ENCODE measurements around the gene TEX19.

The TEX19 gene

GRCh38 chr17:82324566-82325285 is 34.3 kb upstream of the TEX19 start:
- no peak for ATAC-seq
- no peak for TF ChIP-seq ESRRG (CRISPR knock-in tag; IDR thresholded peaks at IDR 0.05)
- TF ChIP-seq TSHZ2 (CRISPR knock-in tag; IDR thresholded peaks at IDR 0.05) = no peak
- TF ChIP-seq POU6F1 (CRISPR knock-in tag; IDR thresholded peaks at IDR 0.05; ENCODE audit: borderline replicate concordance, low read depth) = no peak
- no peak for TF ChIP-seq BACH2 (CRISPR knock-in tag; IDR thresholded peaks at IDR 0.05; ENCODE audit: borderline replicate concordance)
- no peak for TF ChIP-seq ZFP30 (CRISPR knock-in tag; IDR thresholded peaks at IDR 0.05)
- no peak for TF ChIP-seq SNAI2 (CRISPR knock-in tag; IDR thresholded peaks at IDR 0.05)
- TF ChIP-seq CSRNP3 (CRISPR knock-in tag; IDR thresholded peaks at IDR 0.05) = no peak
- no peak for TF ChIP-seq PATZ1 (CRISPR knock-in tag; IDR thresholded peaks at IDR 0.05; ENCODE audit: borderline replicate concordance)
- TF ChIP-seq OSR1 (CRISPR knock-in tag; IDR thresholded peaks at IDR 0.05) = no peak
- no peak for TF ChIP-seq ZC3H10 (CRISPR knock-in tag; IDR thresholded peaks at IDR 0.05)
- no peak for TF ChIP-seq TCF4 (CRISPR knock-in tag; IDR thresholded peaks at IDR 0.05; ENCODE audit: borderline replicate concordance)
- no peak for TF ChIP-seq GLIS3 (CRISPR knock-in tag; IDR thresholded peaks at IDR 0.05)
- no peak for TF ChIP-seq ZNF8 (CRISPR knock-in tag; IDR thresholded peaks at IDR 0.05)
- TF ChIP-seq ARNTL (CRISPR knock-in tag; IDR thresholded peaks at IDR 0.05; ENCODE audit: borderline replicate concordance, low read depth) = no peak
- no peak for TF ChIP-seq RARB (CRISPR knock-in tag; IDR thresholded peaks at IDR 0.05)
- no peak for TF ChIP-seq CSDC2 (CRISPR knock-in tag; IDR thresholded peaks at IDR 0.05)
- no peak for TF ChIP-seq TOX (CRISPR knock-in tag; IDR thresholded peaks at IDR 0.05; ENCODE audit: borderline replicate concordance)

- TF ChIP-seq TSHZ2 (CRISPR knock-in tag; IDR thresholded peaks at IDR 0.05) = no peak
- no peak for TF ChIP-seq ZFP30 (CRISPR knock-in tag; IDR thresholded peaks at IDR 0.05)
- no peak for TF ChIP-seq ZNF8 (CRISPR knock-in tag; IDR thresholded peaks at IDR 0.05)
- TF ChIP-seq ZNF565 (CRISPR knock-in tag; conservative IDR thresholded peaks at IDR 0.05; ENCODE audit: low read depth) = no peak
- TF ChIP-seq ESRRG (CRISPR knock-in tag; IDR thresholded peaks at IDR 0.05) = no peak
- no peak for TF ChIP-seq BACH2 (CRISPR knock-in tag; IDR thresholded peaks at IDR 0.05; ENCODE audit: borderline replicate concordance)
- TF ChIP-seq ZNF70 (CRISPR knock-in tag; IDR thresholded peaks at IDR 0.05) = no peak
- TF ChIP-seq OSR1 (CRISPR knock-in tag; IDR thresholded peaks at IDR 0.05) = no peak
- TF ChIP-seq SNAI2 (CRISPR knock-in tag; IDR thresholded peaks at IDR 0.05) = no peak
- TF ChIP-seq CSRNP3 (CRISPR knock-in tag; IDR thresholded peaks at IDR 0.05) = no peak
- no peak for TF ChIP-seq TOX (CRISPR knock-in tag; IDR thresholded peaks at IDR 0.05; ENCODE audit: borderline replicate concordance)
- TF ChIP-seq GLIS3 (CRISPR knock-in tag; IDR thresholded peaks at IDR 0.05) = no peak
- no peak for TF ChIP-seq ISL1 (CRISPR knock-in tag; IDR thresholded peaks at IDR 0.05)
- TF ChIP-seq ARNTL (CRISPR knock-in tag; IDR thresholded peaks at IDR 0.05; ENCODE audit: borderline replicate concordance, low read depth) = no peak
- TF ChIP-seq PPARA (CRISPR knock-in tag; IDR thresholded peaks at IDR 0.05; ENCODE audit: borderline replicate concordance) = no peak
- no peak for ATAC-seq
Observed at GRCh38 chr17:82325286-82326180, 33.5 kb upstream of the TEX19 start.

Measured in SK-N-SH treated with all-trans-retinoic acid at 6 μM for 48 hours (cell line).